GM18951 (cell line): ENCODE data around the gene CDH13.

Experiments
- POLR2A ChIP-seq: IDR thresholded peaks from 4 replicates; pipeline ENCODE4 v1.6.1; 2011; ENCODE audit warnings: mild to moderate bottlenecking; ENCODE audit not compliant: insufficient read length, insufficient read depth; ENCODE audit errors: extremely low read depth
- in situ Hi-C: fragments of 300-500 bp; cut with MboI; formaldehyde crosslinking; loops from one replicate; pipeline ENCODE4 v1.12.0; 2022; ENCODE audit warnings: low sequenced_read_pairs, mixed read lengths, inconsistent platforms; ENCODE audit not compliant: unreplicated experiment

CDH13 gene

DNA sequence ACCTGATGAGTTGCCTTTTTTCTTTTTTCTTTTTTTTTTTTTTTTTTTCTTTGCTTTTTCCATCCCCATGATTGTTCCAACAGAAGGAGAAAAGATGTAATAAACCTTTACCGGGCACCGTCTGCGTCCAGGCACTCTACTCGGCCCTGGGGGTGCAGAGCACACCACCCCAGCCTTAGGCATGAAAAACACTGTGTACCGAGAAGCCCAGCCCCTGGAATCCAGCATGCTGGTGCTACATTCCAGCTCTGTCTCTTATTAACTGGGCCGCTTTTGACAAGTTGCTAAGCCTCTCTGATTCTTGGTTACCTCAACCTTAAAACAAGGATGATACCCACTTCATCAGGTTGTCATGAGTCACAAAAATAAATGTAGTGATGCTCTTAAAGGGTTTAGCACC lies 1117.0 kb downstream of the CDH13 start:
- in situ Hi-C loops = no loop called here
- TF ChIP-seq POLR2A = no peak

DNA sequence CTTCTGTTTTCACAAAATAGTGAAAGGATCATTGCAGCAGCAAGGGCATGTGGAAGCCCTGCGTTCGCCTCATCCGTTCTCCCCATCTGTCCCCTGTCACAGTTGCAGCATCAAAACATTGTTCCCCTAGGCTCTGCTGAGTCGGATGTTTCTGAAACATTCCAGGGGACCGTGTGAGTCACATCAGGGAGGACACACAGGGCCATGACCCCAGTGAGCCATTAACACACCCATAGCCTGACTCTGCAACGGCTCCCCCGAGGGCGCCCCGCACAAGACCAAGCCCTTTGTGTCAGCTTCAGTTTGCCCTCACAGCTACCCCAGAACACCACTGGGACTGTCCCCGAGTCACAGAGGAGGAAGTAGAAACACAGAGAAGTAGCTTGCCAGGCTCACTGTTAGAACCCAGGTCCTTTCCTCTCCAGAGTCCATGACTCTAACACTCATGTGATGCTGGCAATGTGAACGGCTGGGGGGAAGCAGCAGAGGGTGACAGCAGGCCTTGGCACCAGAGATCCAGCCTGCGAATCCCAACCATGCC lies 1117.7 kb downstream of the CDH13 start:
- TF ChIP-seq POLR2A = no peak
- in situ Hi-C loops = no loop called here

DNA sequence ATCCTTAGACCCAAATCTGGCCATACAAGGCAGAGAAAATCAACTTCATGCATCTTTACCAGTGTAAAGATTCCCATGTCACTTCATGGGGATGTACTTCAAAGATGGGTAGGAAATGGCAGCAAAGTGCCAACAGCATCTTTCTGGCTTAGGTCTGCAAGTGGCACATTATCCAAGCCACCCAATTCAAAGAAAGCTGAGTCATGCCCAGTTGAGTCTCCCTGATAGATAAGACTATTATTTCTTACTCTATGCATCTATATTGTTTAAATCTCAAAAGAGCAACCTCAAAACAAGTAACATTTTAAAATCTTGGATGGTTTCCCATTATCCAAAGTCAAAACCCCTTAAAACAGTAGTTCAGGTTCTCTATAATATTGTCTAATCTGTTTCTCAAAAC lies 1119.8 kb downstream of the CDH13 start:
- in situ Hi-C loops = no loop called here
- TF ChIP-seq POLR2A = no peak

DNA sequence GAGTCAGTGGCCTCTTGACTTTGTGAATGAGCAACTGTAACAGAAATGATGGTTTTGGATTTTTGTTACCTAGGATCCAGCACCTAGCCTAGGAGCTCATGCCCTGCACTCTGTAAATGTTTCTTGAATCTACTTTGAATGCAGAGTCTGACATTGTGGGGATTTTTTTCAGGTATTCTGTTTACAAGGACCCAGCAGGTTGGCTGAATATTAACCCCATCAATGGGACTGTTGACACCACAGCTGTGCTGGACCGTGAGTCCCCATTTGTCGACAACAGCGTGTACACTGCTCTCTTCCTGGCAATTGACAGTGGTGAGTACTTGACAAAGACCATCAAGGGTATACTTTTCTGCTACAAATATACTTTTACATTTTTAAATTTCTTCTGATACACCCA lies 1121.2 kb downstream of the CDH13 start:
- no peak for TF ChIP-seq POLR2A
- in situ Hi-C loops = no loop called here

DNA sequence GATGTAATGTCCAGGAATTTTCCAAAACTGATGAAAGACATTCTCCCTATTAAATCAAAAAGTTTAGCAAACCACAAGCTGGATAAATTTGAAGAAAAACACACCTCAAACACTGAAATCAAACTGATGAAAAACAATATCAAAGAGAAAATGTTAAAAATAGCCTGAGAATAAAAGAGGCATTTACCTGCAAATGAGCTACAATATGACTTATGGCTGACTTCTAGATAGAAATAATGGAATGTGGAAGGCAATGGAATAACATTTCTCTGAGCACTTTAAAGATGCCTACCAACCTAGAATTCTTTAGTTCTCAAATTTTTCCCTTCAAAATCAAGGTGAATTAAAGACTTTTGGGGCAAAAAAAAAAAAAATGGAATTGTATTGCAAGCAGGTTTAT lies 1128.6 kb downstream of the CDH13 start:
- in situ Hi-C loops = no loop called here

DNA sequence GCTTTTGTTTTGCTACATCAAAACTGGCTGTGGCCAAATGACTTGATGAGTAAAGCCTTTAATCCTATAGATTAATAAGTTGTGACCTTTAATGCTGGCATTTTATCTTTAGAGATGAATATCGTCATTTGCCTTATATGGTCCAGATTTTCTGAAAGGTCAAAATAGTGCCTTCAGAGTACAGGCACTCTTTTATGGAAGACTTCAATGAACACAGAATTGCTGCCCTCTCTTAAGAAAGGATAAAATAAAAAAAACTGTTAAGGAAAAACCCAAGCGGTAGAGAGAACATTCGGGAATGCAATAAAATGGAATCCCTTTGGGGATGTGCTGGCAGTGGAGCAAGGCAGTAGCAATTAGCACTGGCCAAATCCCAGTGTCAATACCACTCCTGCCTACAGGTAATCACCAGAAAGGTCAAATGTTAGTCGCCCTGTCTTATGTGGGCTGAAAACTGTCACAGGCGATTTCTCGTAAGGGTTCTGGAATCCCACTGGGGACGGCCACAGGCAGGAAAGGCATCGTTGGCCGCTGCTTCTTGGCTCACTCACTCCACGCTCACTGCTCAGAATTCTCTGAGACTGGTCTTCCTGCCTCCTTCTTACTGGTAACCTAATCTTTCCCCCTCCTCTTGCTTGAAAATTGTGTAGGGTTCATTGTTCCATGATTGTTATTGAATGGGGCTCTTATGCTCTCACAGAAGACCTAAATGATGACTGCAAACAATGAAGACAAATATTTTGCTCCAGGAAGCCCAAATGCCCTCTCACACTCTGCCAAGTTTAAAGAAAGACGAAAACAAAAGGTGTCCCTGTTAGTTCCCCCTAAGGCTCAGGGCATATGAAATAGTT lies 1135.6 kb downstream of the CDH13 start:
- no peak for TF ChIP-seq POLR2A
- in situ Hi-C loops = no loop called here

More for the DNA sequence above, 1128.6 kb downstream of the CDH13 start:
- TF ChIP-seq POLR2A = no peak

DNA sequence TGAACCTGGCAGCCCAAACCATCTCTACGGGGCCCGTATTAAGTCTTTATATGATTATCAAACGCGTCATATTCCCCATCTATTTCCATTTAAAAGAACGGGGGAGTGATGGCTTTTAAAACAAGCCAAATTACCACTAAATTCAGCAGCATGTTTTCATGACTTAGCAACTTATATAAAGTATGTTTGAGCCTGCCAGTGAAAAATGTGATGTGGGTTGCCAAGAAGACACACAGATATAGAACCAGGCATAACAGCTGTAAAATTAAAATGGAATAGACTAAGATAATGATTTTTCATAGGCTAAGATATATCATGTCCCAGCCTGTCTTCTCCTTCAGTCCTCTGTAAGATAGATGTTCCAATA lies 1136.2 kb downstream of the CDH13 start:
- in situ Hi-C loops = no loop called here
- no peak for TF ChIP-seq POLR2A

DNA sequence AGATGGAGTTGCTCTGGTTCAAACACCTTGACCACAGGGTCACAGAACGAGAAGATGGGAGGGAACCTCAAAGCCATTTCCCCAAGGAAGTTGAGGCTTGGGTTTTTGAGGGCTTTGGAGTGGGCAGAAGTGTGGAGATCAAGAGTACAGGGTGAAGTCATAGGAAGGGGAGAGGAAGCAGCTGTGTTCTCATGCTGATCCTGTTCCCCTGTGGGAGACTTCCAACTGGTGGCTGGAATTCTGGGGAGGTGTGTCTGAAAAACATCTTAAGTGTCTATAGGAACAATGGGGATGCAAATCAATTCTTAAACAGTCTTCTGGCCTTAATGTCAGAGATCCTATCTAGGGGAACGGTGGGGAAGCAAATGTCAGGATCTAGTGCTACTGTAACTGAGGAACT lies 1142.2 kb downstream of the CDH13 start:
- TF ChIP-seq POLR2A = no peak
- in situ Hi-C loops = no loop called here

DNA sequence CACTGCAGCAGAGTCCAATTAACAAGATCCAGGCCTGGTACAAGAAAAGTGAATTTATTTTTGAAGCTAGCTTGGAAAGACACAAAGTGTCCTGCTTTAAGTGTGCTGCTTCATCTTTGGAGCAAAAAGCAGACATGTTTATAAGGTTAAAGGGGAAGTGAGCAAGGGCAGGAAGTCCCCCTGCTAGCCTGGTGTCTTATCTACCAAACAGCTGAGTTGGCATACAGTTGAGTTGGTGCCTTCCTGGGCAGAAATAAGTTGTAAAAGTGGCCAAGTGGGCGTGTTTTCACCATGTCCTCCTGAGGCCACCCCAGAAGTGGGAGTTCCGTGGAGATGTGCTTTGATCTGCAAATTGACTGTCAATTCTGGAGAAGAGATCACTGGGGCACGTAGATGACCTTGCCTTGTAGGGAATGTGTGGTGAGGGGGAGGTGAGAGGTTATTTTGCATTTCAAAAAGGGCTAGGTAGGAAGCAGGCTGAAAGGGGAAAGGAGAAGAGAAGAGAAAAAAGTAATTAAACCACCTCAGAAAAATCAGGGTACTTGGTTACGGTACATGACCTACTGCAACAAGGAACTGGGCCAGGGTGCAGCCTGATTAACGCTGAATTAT lies 1142.7 kb downstream of the CDH13 start:
- in situ Hi-C loops = no loop called here
- no peak for TF ChIP-seq POLR2A

DNA sequence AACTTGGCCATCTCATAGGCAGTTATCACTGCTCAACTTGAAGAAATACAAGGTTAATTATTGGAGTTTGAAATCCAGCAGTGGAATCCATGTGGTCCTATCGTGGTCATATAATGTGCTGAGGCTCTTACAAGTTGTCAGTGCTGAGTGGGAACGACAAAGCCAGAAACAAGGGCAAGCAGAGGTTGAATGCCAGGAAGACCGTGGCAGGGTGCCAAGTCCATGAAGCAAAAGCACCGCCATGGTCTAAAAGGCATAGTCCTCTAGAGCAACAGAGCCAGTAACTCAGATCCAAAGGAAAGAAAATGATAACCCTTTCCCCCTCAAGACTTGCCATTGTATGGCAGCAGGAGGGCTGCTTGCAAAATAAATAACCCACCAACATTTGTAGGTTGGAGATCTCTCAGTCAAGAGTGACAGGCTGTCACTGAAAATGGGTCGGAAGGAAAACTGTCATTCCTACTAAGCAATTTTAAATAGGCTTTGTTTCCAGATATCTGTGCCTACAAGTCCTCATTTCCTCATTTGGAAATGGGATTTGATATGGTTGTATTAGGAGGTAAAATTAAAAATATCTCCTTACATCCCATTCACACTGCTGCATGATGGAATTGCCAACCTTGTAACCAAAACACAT lies 1144.7 kb downstream of the CDH13 start:
- in situ Hi-C loops = no loop called here
- no peak for TF ChIP-seq POLR2A

DNA sequence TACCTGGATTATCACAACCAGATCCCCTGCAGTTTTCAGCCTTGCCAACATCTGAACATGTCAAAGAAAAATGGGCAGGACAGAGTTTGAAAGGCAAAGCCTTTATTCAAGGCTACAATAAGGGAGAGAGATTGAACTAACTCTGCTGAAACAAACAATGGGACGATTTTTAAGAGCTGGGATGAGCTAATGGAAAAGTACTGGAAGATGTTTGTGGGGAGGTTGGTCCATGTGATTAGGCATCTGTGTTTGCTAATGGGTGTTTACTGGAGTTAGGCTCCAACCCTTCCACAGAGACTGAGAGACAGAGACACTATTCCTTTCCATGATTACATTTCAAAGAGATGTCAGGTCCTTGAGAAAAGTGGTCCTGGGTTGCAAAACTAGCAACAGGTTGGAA lies 1146.0 kb downstream of the CDH13 start:
- in situ Hi-C loops = no loop called here

DNA sequence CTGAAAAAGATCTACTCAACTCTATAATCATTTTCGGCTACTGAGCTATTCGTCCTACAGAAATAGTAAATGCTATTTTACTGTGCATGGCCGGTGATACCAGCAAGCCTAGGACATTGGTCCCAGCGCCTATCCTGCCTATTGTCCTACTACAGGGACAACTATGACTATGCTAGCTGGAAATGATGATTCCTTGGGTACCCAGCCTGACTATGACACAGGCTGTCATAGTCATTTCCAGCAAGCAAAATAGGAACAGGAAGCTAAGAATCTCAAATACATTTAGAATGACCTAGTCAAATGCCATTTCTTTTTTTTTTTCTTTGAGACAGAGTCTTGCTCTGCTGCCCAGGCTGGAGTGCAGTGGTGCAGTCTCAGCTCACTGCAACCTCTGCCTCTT lies 1147.3 kb downstream of the CDH13 start:
- TF ChIP-seq POLR2A = no peak
- in situ Hi-C loops = no loop called here

More for the DNA sequence above, 1146.0 kb downstream of the CDH13 start:
- TF ChIP-seq POLR2A = no peak

DNA sequence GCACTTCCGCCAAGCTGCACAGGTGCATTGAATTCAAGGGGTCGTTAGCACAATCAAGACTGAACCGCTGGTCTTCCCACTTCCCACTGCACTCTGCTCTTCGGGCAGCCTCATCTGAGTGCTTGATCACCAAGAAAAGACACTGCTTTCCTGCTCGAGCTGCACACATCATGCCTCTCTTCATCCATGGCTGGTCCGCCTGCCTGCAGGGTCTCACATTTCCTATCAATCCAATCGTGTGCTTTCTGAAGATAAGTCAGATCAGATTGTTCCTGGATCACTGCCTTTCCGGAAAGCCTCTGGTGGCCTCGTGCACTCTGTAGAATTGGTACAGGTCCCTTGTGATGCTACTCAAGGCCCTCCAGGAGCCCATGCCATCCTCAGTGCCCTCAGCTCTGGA lies 1150.2 kb downstream of the CDH13 start:
- in situ Hi-C loops = no loop called here
- no peak for TF ChIP-seq POLR2A

DNA sequence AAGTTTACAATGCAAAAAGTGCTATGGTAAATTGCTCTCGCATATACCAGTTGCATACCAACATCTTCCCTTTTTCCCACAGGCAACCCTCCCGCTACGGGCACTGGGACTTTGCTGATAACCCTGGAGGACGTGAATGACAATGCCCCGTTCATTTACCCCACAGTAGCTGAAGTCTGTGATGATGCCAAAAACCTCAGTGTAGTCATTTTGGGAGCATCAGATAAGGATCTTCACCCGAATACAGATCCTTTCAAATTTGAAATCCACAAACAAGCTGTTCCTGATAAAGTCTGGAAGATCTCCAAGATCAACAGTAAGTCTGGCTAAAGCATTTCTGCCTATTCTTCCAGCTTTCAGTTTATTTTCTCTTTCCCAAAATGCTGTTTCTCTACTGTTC lies 1153.1 kb downstream of the CDH13 start:
- in situ Hi-C loops = no loop called here
- no peak for TF ChIP-seq POLR2A

DNA sequence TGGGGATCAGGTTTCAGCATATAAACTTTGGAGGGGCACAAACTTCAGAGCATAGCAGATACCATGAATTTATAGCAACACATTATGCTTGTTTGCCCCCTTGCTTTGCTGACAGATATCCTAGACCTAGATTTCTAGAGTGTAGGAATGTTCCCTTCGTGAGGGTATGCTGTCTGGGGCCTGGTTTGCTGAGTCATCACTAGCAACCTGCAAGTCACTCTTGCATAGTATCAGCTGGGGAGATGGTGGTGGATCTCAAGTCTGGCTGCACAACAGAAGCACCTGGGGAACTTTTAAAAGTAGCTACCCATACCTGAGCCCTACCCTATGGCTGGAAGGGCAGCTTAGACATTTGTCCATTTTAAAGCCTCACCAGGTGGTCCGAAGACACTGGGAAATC lies 1158.7 kb downstream of the CDH13 start:
- TF ChIP-seq POLR2A = no peak

More for the DNA sequence above, 1158.7 kb downstream of the CDH13 start:
- in situ Hi-C loops = no loop called here
